ENCODE results near the gene PCDH15. TPM values are rescaled to one million over a fixed set of nuclear protein-coding genes. Genes with fewer than 3 reads are reported as not detected.
"Not testable (repeated sequence)": the region's sequence is repeated elsewhere in the genome, so short reads cannot be mapped to it uniquely, and the experiment has no call there.

The PCDH15 gene
- total RNA-seq, 2 experiments from 2014 or later: not detected

- Histone ChIP-seq H3K4me3 (ENCODE audit: low read depth, low read length, poor library complexity, severe bottlenecking) (no peak overlapping the region), H3K9me2 (ENCODE audit: insufficient read depth, low read length) (no peaks in the 10 kb centered on the region), H2AFZ (ENCODE audit: low read length) (no peak overlapping the region), H3K9me3 (ENCODE audit: low read length) (no peaks in the 10 kb centered on the region), H3K27ac (ENCODE audit: low read depth, low read length, poor library complexity, severe bottlenecking) (no peak overlapping the region), H3K4me2 (ENCODE audit: low read length) (no peak overlapping the region), H4K20me1 (ENCODE audit: insufficient read depth, low read length) (no peaks in the 10 kb centered on the region), H3K79me2 (ENCODE audit: insufficient read depth, low read depth, low read length) (no peaks in the 10 kb centered on the region), H3K36me3 (ENCODE audit: insufficient read depth, low read length) (no peaks in the 10 kb centered on the region), H3K4me1 (ENCODE audit: insufficient read depth, low read length, poor library complexity, severe bottlenecking) (no peaks in the 10 kb centered on the region)
- DNase-seq (ENCODE audit: low spot score): no peak
- intact Hi-C loops (cut with micrococcal nuclease; ENCODE audit: unreplicated experiment): no loop called here
- TF ChIP-seq CTCF (conservative IDR thresholded peaks at IDR 0.05; ENCODE audit: low read length): peak; percentile 55; the same call in 1 of the 2 replicates
- TF ChIP-seq EZH2phosphoT487 (IDR thresholded peaks at IDR 0.05; ENCODE audit: borderline replicate concordance, low read depth, low read length): no peak
- ChIA-PET POLR2A (no interaction called here), CTCF (ENCODE audit: unreplicated experiment) (no interaction called here)
- no TSS peak for BruUV-seq (replicated peaks)
Observed at GRCh38 chr10:54415483-54415882, 385.5 kb downstream of the PCDH15 start.

- Histone ChIP-seq H3K79me2 (ENCODE audit: insufficient read depth, low read depth, low read length) (no peaks in the 10 kb centered on the region), H3K4me3 (ENCODE audit: low read depth, low read length, poor library complexity, severe bottlenecking) (no peak overlapping the region), H3K4me1 (ENCODE audit: insufficient read depth, low read length, poor library complexity, severe bottlenecking) (no peaks in the 10 kb centered on the region), H3K36me3 (ENCODE audit: insufficient read depth, low read length) (no peaks in the 10 kb centered on the region), H3K27ac (ENCODE audit: low read depth, low read length, poor library complexity, severe bottlenecking) (no peak overlapping the region), H3K9me3 (ENCODE audit: low read length) (no peaks in the 10 kb centered on the region), H4K20me1 (ENCODE audit: insufficient read depth, low read length) (no peaks in the 10 kb centered on the region), H3K9me2 (ENCODE audit: insufficient read depth, low read length) (no peaks in the 10 kb centered on the region), H2AFZ (ENCODE audit: low read length) (no peak overlapping the region), H3K4me2 (ENCODE audit: low read length) (no peak overlapping the region)
- CTCF ChIA-PET (ENCODE audit: unreplicated experiment): no interaction called here
- peak; percentile 4 for DNase-seq (ENCODE audit: low spot score)
- intact Hi-C loops (cut with micrococcal nuclease; ENCODE audit: unreplicated experiment): loop anchor here (10.0 kb wide), 1 partner anchor 1518 kb away; no protein-coding TSS in a partner anchor
- TF ChIP-seq EZH2phosphoT487 (IDR thresholded peaks at IDR 0.05; ENCODE audit: borderline replicate concordance, low read depth, low read length) (no peak), CTCF (conservative IDR thresholded peaks at IDR 0.05; ENCODE audit: low read length) (peak; percentile 76)
- BruUV-seq (replicated peaks): no TSS peak
- POLR2A ChIA-PET: no interaction called here
Observed at GRCh38 chr10:54402576-54402975, 398.5 kb downstream of the PCDH15 start.

GRCh38 chr10:54396031-54396430, 405.0 kb downstream of the PCDH15 start:
- Histone ChIP-seq H3K36me3 (ENCODE audit: insufficient read depth, low read length) (no peaks in the 10 kb centered on the region), H3K4me2 (ENCODE audit: low read length) (no peak overlapping the region), H4K20me1 (ENCODE audit: insufficient read depth, low read length) (no peaks in the 10 kb centered on the region), H3K9me2 (ENCODE audit: insufficient read depth, low read length) (no peaks in the 10 kb centered on the region), H2AFZ (ENCODE audit: low read length) (no peak overlapping the region), H3K27ac (ENCODE audit: low read depth, low read length, poor library complexity, severe bottlenecking) (no peak overlapping the region), H3K4me3 (ENCODE audit: low read depth, low read length, poor library complexity, severe bottlenecking) (no peak overlapping the region), H3K79me2 (ENCODE audit: insufficient read depth, low read depth, low read length) (no peaks in the 10 kb centered on the region), H3K4me1 (ENCODE audit: insufficient read depth, low read length, poor library complexity, severe bottlenecking) (no peaks in the 10 kb centered on the region), H3K9me3 (ENCODE audit: low read length) (no peaks in the 10 kb centered on the region)
- BruUV-seq (replicated peaks): no TSS peak
- ChIA-PET POLR2A (no interaction called here), CTCF (ENCODE audit: unreplicated experiment) (no interaction called here)
- intact Hi-C loops (cut with micrococcal nuclease; ENCODE audit: unreplicated experiment): no loop called here
- no peak for DNase-seq (ENCODE audit: low spot score)
- TF ChIP-seq EZH2phosphoT487 (IDR thresholded peaks at IDR 0.05; ENCODE audit: borderline replicate concordance, low read depth, low read length) (no peak), CTCF (conservative IDR thresholded peaks at IDR 0.05; ENCODE audit: low read length) (no peak)

DNA sequence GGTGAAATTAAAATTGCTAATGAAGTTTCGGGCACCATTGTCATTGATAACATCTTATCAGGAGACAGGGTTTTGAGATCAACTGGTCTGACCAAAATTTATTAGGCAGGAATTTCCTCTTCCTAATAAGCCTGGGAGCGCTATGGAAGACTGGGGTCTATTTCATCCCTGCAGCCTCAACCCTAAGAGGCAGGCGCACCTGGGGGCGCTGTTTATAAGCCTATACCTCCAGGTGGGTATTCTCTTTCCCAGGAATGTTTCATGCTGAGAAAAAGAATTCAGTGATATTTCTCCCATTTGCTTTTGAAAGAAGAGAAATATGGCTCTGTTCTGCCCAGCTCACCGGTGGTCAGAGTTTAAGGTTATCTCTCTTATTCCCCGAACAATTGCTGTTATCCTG, 406.4 kb downstream of the PCDH15 start:
- H3K4me2 ChIP-seq (ENCODE audit: low read length); DNase-seq (ENCODE audit: low spot score); H4K20me1 ChIP-seq (ENCODE audit: insufficient read depth, low read length); H3K79me2 ChIP-seq (ENCODE audit: insufficient read depth, low read depth, low read length); H3K36me3 ChIP-seq (ENCODE audit: insufficient read depth, low read length); H3K4me3 ChIP-seq (ENCODE audit: low read depth, low read length, poor library complexity, severe bottlenecking); H3K4me1 ChIP-seq (ENCODE audit: insufficient read depth, low read length, poor library complexity, severe bottlenecking); BruUV-seq (replicated peaks); H3K27ac ChIP-seq (ENCODE audit: low read depth, low read length, poor library complexity, severe bottlenecking); H3K9me3 ChIP-seq (ENCODE audit: low read length); H2AFZ ChIP-seq (ENCODE audit: low read length); intact Hi-C loops (cut with micrococcal nuclease; ENCODE audit: unreplicated experiment); POLR2A ChIA-PET; CTCF ChIA-PET (ENCODE audit: unreplicated experiment); H3K9me2 ChIP-seq (ENCODE audit: insufficient read depth, low read length): not testable (repeated sequence)

Data from OCI-LY7 (cell line).